Upper lobe of right lung (tissue), 1 donor: ENCODE data around the gene GAREM2. TPM values are rescaled to one million over a fixed set of nuclear protein-coding genes. Genes with fewer than 3 reads are reported as not detected.

ENCODE experiments used
- ATAC-seq: fragments of 200-7000 bp; cut with Tn5 transposase; one replicate; pipeline ENCODE4 v1.9.1; 2020; ENCODE audit warnings: mild to moderate bottlenecking, moderate library complexity
- DNase-seq: peaks from one replicate; pipeline ENCODE4 v3.0.0-alpha.2; 2020
- H3K27ac ChIP-seq: fragments of 200-600 bp; one replicate; pipeline ENCODE4 v1.8.0; 2022
- H3K27me3 ChIP-seq: fragments of 200-600 bp; one replicate; pipeline ENCODE4 v1.8.0; 2022; ENCODE audit warnings: mild to moderate bottlenecking
- H3K36me3 ChIP-seq: fragments of 200-600 bp; one replicate; pipeline ENCODE4 v1.8.0; 2022
- H3K4me1 ChIP-seq: fragments of 200-600 bp; one replicate; pipeline ENCODE4 v1.8.0; 2022
- H3K4me3 ChIP-seq: fragments of 200-600 bp; one replicate; pipeline ENCODE4 v1.8.0; 2022; ENCODE audit warnings: mild to moderate bottlenecking
- H3K9me3 ChIP-seq: fragments of 200-600 bp; one replicate; pipeline ENCODE4 v1.8.0; 2022
- intact Hi-C: fragments of 100-400 bp; cut with DNase I; formaldehyde crosslinking; loops from one replicate; pipeline ENCODE4 v1.11.0; 2022
- total RNA-seq: library from RNA; stranded (reverse); fragmentation: NEBNext Ultra II Directional; extraction: Animal tissue kit (Norgen Biotek cat#: 25700); gene quantifications from one replicate; pipeline ENCODE4 v1.2.1, GENCODE V29; 2021
- TF ChIP-seq, protein P1 (sequence below): fragments of 200-600 bp; IDR thresholded peaks from one replicate; pipeline ENCODE4 v1.8.0; 2022; ENCODE audit warnings: antibody characterized with exemption
- donor health status: DM: no; HTN: yes; CAD: no; lungs with severe emphysema.

Gene GAREM2
- total RNA-seq, 1 donor from 2014 or later: 1.9 TPM

DNA sequence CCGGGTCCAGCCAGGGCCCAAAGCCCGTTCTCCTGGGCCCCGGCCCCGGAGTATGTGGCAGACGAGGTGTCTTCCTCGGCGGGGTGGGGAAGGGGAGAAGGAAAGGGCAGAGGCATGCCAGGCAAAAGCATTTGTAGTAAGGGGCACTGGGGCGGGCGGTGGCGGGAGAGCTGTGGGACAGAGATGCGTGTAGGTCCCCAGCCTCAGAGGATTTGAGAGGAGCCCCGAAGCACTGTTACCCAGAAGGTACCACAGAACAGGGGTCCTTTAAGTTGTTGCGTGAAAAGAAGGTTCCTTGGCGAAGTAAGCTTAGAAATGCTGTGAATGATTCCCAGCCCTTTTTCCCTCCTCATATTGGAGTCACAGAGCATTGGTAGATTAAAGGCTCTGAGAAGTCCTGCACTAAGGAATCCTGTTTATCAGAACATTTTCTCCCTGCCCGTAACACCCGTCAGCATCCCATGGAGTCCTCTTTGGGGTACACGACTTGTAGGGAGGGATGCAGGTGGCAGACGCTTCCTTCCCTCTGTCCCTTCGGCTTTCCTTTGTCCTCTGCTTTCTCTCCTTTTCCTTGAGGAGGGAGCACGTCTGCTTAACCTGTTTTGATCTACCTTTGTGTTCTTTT is 12.5 kb downstream of the GAREM2 start:
- no peak for ATAC-seq
- Histone ChIP-seq H3K27ac (peak overlapping the region; percentile 36), H3K4me3 (peak overlapping the region; percentile 61)

GRCh38 chr2:26185954-26186770 is 13.3 kb downstream of the GAREM2 start:
- Histone ChIP-seq H3K36me3 (peaks cover 11% of the 10 kb centered on the region), H3K4me1 (no peaks in the 10 kb centered on the region), H3K27me3 (no peaks in the 10 kb centered on the region), H3K9me3 (no peaks in the 10 kb centered on the region), H3K4me3 (no peak overlapping the region), H3K27ac (no peak overlapping the region)
- DNase-seq (no peak), ATAC-seq (no peak)
- intact Hi-C loops: no loop called here
- TF ChIP-seq, protein P1, sequence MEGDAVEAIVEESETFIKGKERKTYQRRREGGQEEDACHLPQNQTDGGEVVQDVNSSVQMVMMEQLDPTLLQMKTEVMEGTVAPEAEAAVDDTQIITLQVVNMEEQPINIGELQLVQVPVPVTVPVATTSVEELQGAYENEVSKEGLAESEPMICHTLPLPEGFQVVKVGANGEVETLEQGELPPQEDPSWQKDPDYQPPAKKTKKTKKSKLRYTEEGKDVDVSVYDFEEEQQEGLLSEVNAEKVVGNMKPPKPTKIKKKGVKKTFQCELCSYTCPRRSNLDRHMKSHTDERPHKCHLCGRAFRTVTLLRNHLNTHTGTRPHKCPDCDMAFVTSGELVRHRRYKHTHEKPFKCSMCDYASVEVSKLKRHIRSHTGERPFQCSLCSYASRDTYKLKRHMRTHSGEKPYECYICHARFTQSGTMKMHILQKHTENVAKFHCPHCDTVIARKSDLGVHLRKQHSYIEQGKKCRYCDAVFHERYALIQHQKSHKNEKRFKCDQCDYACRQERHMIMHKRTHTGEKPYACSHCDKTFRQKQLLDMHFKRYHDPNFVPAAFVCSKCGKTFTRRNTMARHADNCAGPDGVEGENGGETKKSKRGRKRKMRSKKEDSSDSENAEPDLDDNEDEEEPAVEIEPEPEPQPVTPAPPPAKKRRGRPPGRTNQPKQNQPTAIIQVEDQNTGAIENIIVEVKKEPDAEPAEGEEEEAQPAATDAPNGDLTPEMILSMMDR: no peak

More for the DNA sequence above, 12.5 kb downstream of the GAREM2 start:
- H3K27me3 ChIP-seq: no peaks in the 10 kb centered on the region
- H3K9me3 ChIP-seq: no peaks in the 10 kb centered on the region
- no peaks in the 10 kb centered on the region for H3K4me1 ChIP-seq
- H3K36me3 ChIP-seq: peaks cover 4% of the 10 kb centered on the region
- no peak for DNase-seq
- intact Hi-C loops: no loop called here
- TF ChIP-seq, protein P1: no peak

DNA sequence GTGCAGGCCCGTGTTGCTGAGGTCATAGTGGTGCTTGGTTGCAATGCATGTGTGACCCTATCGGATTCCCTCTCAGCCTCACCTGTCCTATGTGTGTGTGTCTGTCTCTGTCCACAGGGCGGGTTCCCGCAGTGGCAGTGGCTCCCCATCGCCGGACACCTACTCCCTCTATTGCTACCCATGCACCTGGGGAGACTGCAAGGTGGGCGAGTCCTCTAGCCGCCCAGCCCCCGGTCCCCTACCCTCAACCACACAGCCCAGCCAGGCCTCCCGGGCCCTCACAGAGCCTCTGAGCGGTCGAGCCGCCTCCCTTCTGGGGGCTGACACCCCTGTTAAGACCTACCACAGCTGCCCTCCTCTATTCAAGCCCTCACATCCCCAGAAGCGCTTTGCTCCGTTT is 14.2 kb downstream of the GAREM2 start:
- DNase-seq: no peak
- intact Hi-C loops: no loop called here
- ATAC-seq: no peak

DNA sequence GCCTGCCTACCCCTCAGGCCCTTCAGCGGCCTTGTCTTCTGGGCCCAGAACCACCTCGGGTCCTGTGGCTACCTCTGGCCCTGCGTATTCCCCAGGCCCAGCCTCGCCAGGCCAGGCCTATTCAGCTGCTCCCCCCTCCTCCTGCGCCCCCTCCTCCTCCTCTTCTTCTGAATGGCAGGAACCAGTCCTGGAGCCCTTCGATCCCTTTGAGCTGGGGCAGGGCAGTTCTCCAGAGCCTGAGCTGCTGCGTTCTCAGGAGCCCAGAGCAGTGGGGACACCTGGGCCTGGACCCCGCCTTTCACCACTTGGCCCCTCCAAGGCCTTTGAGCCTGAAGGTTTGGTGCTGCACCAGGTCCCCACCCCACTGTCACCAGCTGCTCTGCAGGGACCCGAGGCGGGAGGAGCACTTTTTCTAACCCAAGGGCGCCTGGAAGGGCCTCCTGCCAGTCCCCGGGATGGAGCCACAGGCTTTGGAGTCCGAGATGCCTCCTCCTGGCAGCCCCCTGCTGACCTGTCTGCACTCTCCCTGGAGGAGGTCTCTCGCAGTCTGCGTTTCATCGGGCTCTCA is 14.7 kb downstream of the GAREM2 start:
- Histone ChIP-seq H3K4me1 (no peaks in the 10 kb centered on the region), H3K4me3 (no peak overlapping the region), H3K9me3 (no peaks in the 10 kb centered on the region), H3K27me3 (no peaks in the 10 kb centered on the region), H3K27ac (no peak overlapping the region), H3K36me3 (peaks cover 24% of the 10 kb centered on the region)
- TF ChIP-seq, protein P1: no peak
- intact Hi-C loops: no loop called here
- ATAC-seq (no peak), DNase-seq (no peak)

More for the DNA sequence above, 14.2 kb downstream of the GAREM2 start:
- Histone ChIP-seq H3K27ac (no peak overlapping the region), H3K9me3 (no peaks in the 10 kb centered on the region), H3K4me3 (no peak overlapping the region), H3K27me3 (no peaks in the 10 kb centered on the region), H3K36me3 (peaks cover 21% of the 10 kb centered on the region), H3K4me1 (no peaks in the 10 kb centered on the region)
- TF ChIP-seq, protein P1: no peak

DNA sequence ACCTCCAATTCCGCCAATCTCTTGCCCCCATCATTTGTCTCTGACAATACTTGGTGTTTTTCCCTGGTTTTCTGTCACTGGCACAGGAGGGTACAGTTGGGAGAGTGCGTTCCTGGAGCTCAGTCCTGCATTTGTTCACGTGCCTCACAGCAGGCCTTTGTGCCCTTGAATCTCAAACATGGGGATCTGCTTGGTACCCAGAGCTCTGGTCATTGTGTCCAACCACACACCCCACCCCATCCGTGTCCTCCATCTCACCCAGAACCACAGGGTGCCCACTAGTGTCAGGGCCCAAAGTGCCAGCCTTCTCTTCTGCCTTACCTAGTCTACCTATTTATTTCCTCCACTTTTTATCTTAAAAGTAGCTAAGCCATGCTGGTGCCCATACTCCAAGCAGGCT is 16.2 kb downstream of the GAREM2 start:
- TF ChIP-seq, protein P1: no peak
- intact Hi-C loops: no loop called here
- H3K27me3 ChIP-seq: no peaks in the 10 kb centered on the region

More for the DNA sequence above, 16.2 kb downstream of the GAREM2 start:
- H3K9me3 ChIP-seq: no peaks in the 10 kb centered on the region
- ATAC-seq (no peak), DNase-seq (no peak)
- no peak overlapping the region for H3K4me3 ChIP-seq
- peaks cover 39% of the 10 kb centered on the region for H3K36me3 ChIP-seq
- no peaks in the 10 kb centered on the region for H3K4me1 ChIP-seq
- H3K27ac ChIP-seq: no peak overlapping the region
